GM19193 (cell line): ENCODE data around the gene LTF.

ENCODE experiments used
- POLR2A ChIP-seq: IDR thresholded peaks from 4 replicates; pipeline ENCODE4 v1.6.1; 2011; ENCODE audit not compliant: insufficient read depth, insufficient read length; ENCODE audit errors: extremely low read depth

LTF gene

GRCh38 chr3:46417841-46418611, 46.7 kb downstream of the LTF start:
- TF ChIP-seq POLR2A, result no peak

- no peak for TF ChIP-seq POLR2A
Observed at GRCh38 chr3:46416811-46417510, 47.7 kb downstream of the LTF start.

GRCh38 chr3:46416125-46416810, 48.4 kb downstream of the LTF start:
- no peak for TF ChIP-seq POLR2A

GRCh38 chr3:46414739-46415138, 50.0 kb downstream of the LTF start:
- TF ChIP-seq POLR2A, result no peak

GRCh38 chr3:46413951-46414350, 50.8 kb downstream of the LTF start:
- no peak for TF ChIP-seq POLR2A

- no peak for TF ChIP-seq POLR2A
Observed at GRCh38 chr3:46412786-46413298, 51.9 kb downstream of the LTF start.

- no peak for TF ChIP-seq POLR2A
Observed at GRCh38 chr3:46411271-46411670, 53.4 kb downstream of the LTF start.

- no peak for TF ChIP-seq POLR2A
Observed at GRCh38 chr3:46410669-46411068, 54.0 kb downstream of the LTF start.

- no peak for TF ChIP-seq POLR2A
Observed at GRCh38 chr3:46409739-46410489, 54.8 kb downstream of the LTF start.

- TF ChIP-seq POLR2A, result no peak
Observed at GRCh38 chr3:46408853-46409252, 55.9 kb downstream of the LTF start.

GRCh38 chr3:46407970-46408369, 56.7 kb downstream of the LTF start:
- TF ChIP-seq POLR2A, result no peak

GRCh38 chr3:46406788-46407611, 57.7 kb downstream of the LTF start, which contains the start of the genes CCR5AS and CCRL2:
Gene CCR5AS (minus strand): TSS chr3:46407066.
Gene CCRL2 (plus strand): TSS chr3:46407259. CDS start chr3:46408080, 821 bp downstream.
- no peak for TF ChIP-seq POLR2A

- TF ChIP-seq POLR2A, result no peak
Observed at GRCh38 chr3:46406443-46406787, 58.3 kb downstream of the LTF start.
